K562 (cell line): ENCODE measurements around the gene RNASET2. TPM values are rescaled to one million over a fixed set of nuclear protein-coding genes. Genes with fewer than 3 reads are reported as not detected.

Experiments used
- ATAC-seq: fragments of 200-7000 bp; cut with Tn5 transposase; 3 replicates; pipeline ENCODE4 v1.9.1; 2020; ENCODE audit warnings: moderate library complexity
- BruUV-seq: library from RNA; stranded (reverse); fragments of 400-500 nt; replicated peaks from 2 replicates; lab custom pipeline; 2021; lab: Mats Ljungman, UMichigan
- CTCF ChIA-PET: fragments of 300-600 bp; formaldehyde crosslinking; extraction: SDS; loops from one replicate; lab custom pipeline; 2021; ENCODE audit warnings: low intra/inter-chr PET ratio; lab: Yijun Ruan, JAX
- POLR2A ChIA-PET: fragments of 300-600, 350-650 bp; sonication (Branson Sonifier 250); formaldehyde crosslinking; extraction: SDS; loops from one replicate; lab custom pipeline; 2021; ENCODE audit warnings: antibody characterized with exemption, inconsistent platforms; lab: Yijun Ruan, JAX
- DNase-seq, 4 experiments: peaks; one replicate each; pipeline versions ENCODE4 v3.0.0 to v3.0.0-alpha.2; 2011 to 2018; ENCODE audit warnings: low spot score in 3 of 4, mixed read lengths in 3 of 4; ENCODE audit errors: extremely low read depth in 1 of 4
- FAIRE-seq: peaks from 2 replicates; lab custom pipeline; 2011; peaks lifted over from hg19 to GRCh38; lab: Jason Lieb, UNC
- H2AFZ ChIP-seq: 2 replicates; pipeline ENCODE4 v1.6.0; 2011; ENCODE audit warnings: low read depth, low read length, control low read depth, inconsistent platforms
- H3K27ac ChIP-seq: fragments of 200-600 bp; 3 replicates; pipeline ENCODE4 v1.8.0; 2011; ENCODE audit warnings: low read depth, mild to moderate bottlenecking, control low read depth, inconsistent platforms, low read length, moderate library complexity, mixed read lengths; ENCODE audit errors: extremely low read depth
- H3K27me3 ChIP-seq, 2 experiments: fragments of 300-600 bp in 1 of 2; 2 replicates in 1 of 2; 3 replicates in 1 of 2; pipeline versions ENCODE4 v1.6.0 to v1.8.0; 2011; ENCODE audit warnings: inconsistent platforms in 2 of 2, low read length in 2 of 2, mild to moderate bottlenecking in 1 of 2, mixed read lengths in 1 of 2, moderate library complexity in 1 of 2; ENCODE audit not compliant: control insufficient read depth in 2 of 2, insufficient read depth in 2 of 2
- H3K36me3 ChIP-seq: fragments of 300-600 bp; 3 replicates; pipeline ENCODE4 v1.8.0; 2011; ENCODE audit warnings: mild to moderate bottlenecking, low read length, inconsistent platforms; ENCODE audit not compliant: control insufficient read depth, insufficient read depth
- H3K4me1 ChIP-seq, 2 experiments: fragments of 200-600 bp in 1 of 2; replicated peaks in 1 of 2; 2 replicates in 1 of 2; 3 replicates in 1 of 2; pipeline versions ENCODE4 v1.5.1 to v1.8.0; 2011; ENCODE audit warnings: inconsistent platforms in 2 of 2, low read length in 2 of 2, mild to moderate bottlenecking in 1 of 2, mixed read lengths in 1 of 2, moderate library complexity in 1 of 2; ENCODE audit not compliant: control insufficient read depth in 2 of 2, insufficient read depth in 2 of 2
- H3K4me2 ChIP-seq: 2 replicates; pipeline ENCODE4 v1.6.1; 2011; ENCODE audit warnings: low read length, control low read depth, inconsistent platforms, mixed read lengths; ENCODE audit not compliant: insufficient read depth
- H3K4me3 ChIP-seq: fragments of 200-600 bp; sonication (generic), shearing (Covaris generic); 2 replicates; pipeline ENCODE4 v1.5.1; 2016; ENCODE audit warnings: control low read depth, inconsistent platforms
- H3K79me2 ChIP-seq: fragments of 200-600 bp; 3 replicates; pipeline ENCODE4 v1.8.0; 2011; ENCODE audit warnings: low read length, inconsistent platforms; ENCODE audit not compliant: control insufficient read depth, insufficient read depth
- H3K9ac ChIP-seq, 2 experiments: 2 replicates each; pipeline versions ENCODE4 v1.6.0 to v1.6.1; 2011; ENCODE audit warnings: low read depth in 2 of 2, low read length in 2 of 2, control low read depth in 1 of 2, inconsistent platforms in 1 of 2, mild to moderate bottlenecking in 1 of 2, mixed read lengths in 1 of 2; ENCODE audit not compliant: insufficient read depth in 1 of 2
- H3K9me1 ChIP-seq: one replicate; pipeline ENCODE4 v1.6.0; 2011; ENCODE audit warnings: inconsistent platforms, mild to moderate bottlenecking, low read length, moderate library complexity; ENCODE audit not compliant: control insufficient read depth, insufficient read depth
- H3K9me3 ChIP-seq: replicated peaks from 2 replicates; pipeline ENCODE4 v1.5.1; 2011; ENCODE audit warnings: low read depth, low read length, inconsistent platforms; ENCODE audit not compliant: control insufficient read depth, insufficient read depth
- H4K20me1 ChIP-seq: replicated peaks from 2 replicates; pipeline ENCODE4 v1.6.1; 2011; ENCODE audit warnings: low read length, inconsistent platforms, mixed read lengths; ENCODE audit not compliant: control insufficient read depth, insufficient read depth
- CBX5 ChIP-seq: IDR thresholded peaks from 2 replicates; pipeline ENCODE4 v1.6.1; 2014; ENCODE audit warnings: low read depth, borderline replicate concordance
- CHD4 ChIP-seq: fragments of 200-600 bp; sonication (generic); IDR thresholded peaks from 3 replicates; pipeline ENCODE4 v1.6.1; 2012; ENCODE audit warnings: low read depth, mild to moderate bottlenecking, mixed read lengths, low read length, inconsistent platforms; ENCODE audit not compliant: insufficient read depth, insufficient replicate concordance, poor library complexity, severe bottlenecking
- DMBX1 ChIP-seq: fragments of 250-450 bp; sonication (Bioruptor Pico); IDR thresholded peaks from 2 replicates; pipeline ENCODE4 v1.8.0; 2022; ENCODE audit warnings: inconsistent platforms, mild to moderate bottlenecking, moderate library complexity, borderline replicate concordance
- MED1 ChIP-seq: sonication (generic); formaldehyde crosslinking; IDR thresholded peaks from 2 replicates; pipeline ENCODE4 v1.8.1; 2023; ENCODE audit warnings: missing genetic modification reagents, borderline replicate concordance
- NFIC ChIP-seq: fragments of 450-650 bp; IDR thresholded peaks from 2 replicates; pipeline ENCODE4 v1.6.1; 2017; ENCODE audit warnings: mild to moderate bottlenecking, inconsistent platforms
- SIN3A ChIP-seq, 2 experiments: fragments of 150-350 bp in 1 of 2; IDR thresholded peaks; 2 replicates each; pipeline ENCODE4 v1.6.1; 2011 to 2016; ENCODE audit warnings: borderline replicate concordance in 2 of 2, low read depth in 2 of 2, low read length in 2 of 2, mild to moderate bottlenecking in 2 of 2, moderate library complexity in 2 of 2; ENCODE audit not compliant: control insufficient read depth in 1 of 2
- SMARCE1 ChIP-seq: fragments of 450-650 bp; IDR thresholded peaks from 2 replicates; pipeline ENCODE4 v1.7.1; 2016; ENCODE audit warnings: mild to moderate bottlenecking
- SNIP1 ChIP-seq: fragments of 450-650 bp; IDR thresholded peaks from 2 replicates; pipeline ENCODE4 v1.7.1; 2017; ENCODE audit warnings: low read depth, mild to moderate bottlenecking
- SNRNP70 ChIP-seq: fragments of 200-400 bp; formaldehyde crosslinking; optimal IDR thresholded peaks from 2 replicates; pipeline ENCODE3; 2017; ENCODE audit warnings: low read depth, low read length
- TRIM24 ChIP-seq, 2 experiments: fragments of 450-650 bp; IDR thresholded peaks; 2 replicates each; pipeline ENCODE4 v1.6.1; 2016
- YBX1 ChIP-seq: fragments of 450-650 bp; IDR thresholded peaks from 2 replicates; pipeline ENCODE4 v1.7.1; 2016; ENCODE audit warnings: mild to moderate bottlenecking
- ZBED1 ChIP-seq: IDR thresholded peaks from 2 replicates; pipeline ENCODE4 v1.6.1; 2014
- ZNF146 ChIP-seq: IDR thresholded peaks from one replicate; pipeline ENCODE4 v1.6.1; 2018; ENCODE audit warnings: missing compliant biosample characterization; ENCODE audit not compliant: unreplicated experiment
- ZNF224 ChIP-seq: sonication (generic); formaldehyde crosslinking; IDR thresholded peaks from 2 replicates; pipeline ENCODE4 v1.8.0; 2022; ENCODE audit warnings: mild to moderate bottlenecking, missing genetic modification reagents
- ZNF586 ChIP-seq: fragments of 450-650 bp; formaldehyde crosslinking; conservative IDR thresholded peaks from 2 replicates; pipeline ENCODE4 v1.4.0; 2020; ENCODE audit warnings: mild to moderate bottlenecking, moderate library complexity
- ZNF766 ChIP-seq: fragments of 200-800 bp; sonication (Bioruptor generic); conservative IDR thresholded peaks from 2 replicates; pipeline ENCODE4 v1.6.1; 2016; ENCODE audit warnings: missing genetic modification characterization, missing compliant biosample characterization
- WGBS: fragments of 100-300 bp; shearing (Covaris generic); methylation state at CpG from one replicate; pipeline ENCODE4 v1.1.6; 2016; ENCODE audit warnings: low coverage, mixed read lengths; ENCODE audit not compliant: insufficient coverage; ENCODE audit errors: missing lambda C conversion rate; 5-methylcytosine and 5-hydroxymethylcytosine counted together
- in situ Hi-C: fragments of 300-500 bp; cut with MboI; formaldehyde crosslinking; loops from 4 replicates; pipeline ENCODE4 v1.15.0; 2018; ENCODE audit warnings: inconsistent platforms, mixed read lengths
- intact Hi-C: fragments of 100-400 bp; cut with micrococcal nuclease; formaldehyde crosslinking; loops from 2 replicates; pipeline ENCODE4 v1.14.2; 2022
- polyA plus RNA-seq, 8 experiments: library from polyadenylated mRNA; depleted of rRNA in 4 of 8; stranded (reverse) in 5 of 8; unstranded in 3 of 8; fragments of >200 nt; fragmentation: Nextera tagmentation in 2 of 8; fragmentation: Illumina TruSeq in 1 of 8; extraction: Ambion mirVana in 2 of 8; extraction: Trizol in 1 of 8; gene quantifications; 2 replicates each; pipeline versions ENCODE4 v1.2.1 to v1.2.3, GENCODE V29; 2011 to 2014; ENCODE audit warnings: inconsistent platforms in 1 of 8, missing spikeins in 1 of 8
- total RNA-seq, 7 experiments: library from RNA; depleted of rRNA in 6 of 7; stranded (reverse); fragments of >200 nt in 6 of 7; fragmentation: Illumina TruSeq in 2 of 7; extraction: Trizol in 2 of 7; gene quantifications; 2 replicates each; pipeline versions ENCODE4 v1.2.1 to v1.2.3, GENCODE V29; 2011 to 2021; ENCODE audit warnings: low replicate concordance in 1 of 7

RNASET2 gene
- total and polyA plus RNA-seq, 9 of the 15 experiments (the other 6 are each of a cell fraction or from before 2014, with no cell fraction given), result 7.4 to 141 (median 91.3) TPM

DNA sequence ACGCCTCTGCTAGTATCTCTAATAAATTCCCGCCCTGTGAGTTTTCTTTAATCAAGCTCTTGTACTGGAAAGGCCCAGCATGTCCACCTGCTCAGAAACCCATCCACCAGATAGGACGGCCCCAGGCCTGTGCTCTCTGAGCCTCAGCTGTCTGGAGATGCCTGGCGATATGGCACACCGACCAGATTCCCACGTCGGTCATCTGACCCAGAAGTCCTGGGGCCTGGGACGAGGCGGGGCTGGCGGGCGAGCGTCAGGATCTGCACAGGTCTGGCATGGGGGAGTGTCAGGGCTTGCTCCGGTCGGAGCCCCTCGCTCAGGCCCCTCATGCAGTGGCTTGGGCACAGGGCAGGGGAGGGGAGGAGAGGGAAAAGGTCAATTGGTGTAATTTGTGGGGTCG is 10.2 kb downstream of the RNASET2 start:
- no peaks in the 10 kb centered on the region for H3K27me3 ChIP-seq
- intact Hi-C loops (no loop called here), in situ Hi-C loops (no loop called here)
- no peak overlapping the region for H3K4me2 ChIP-seq
- ATAC-seq (no peak), DNase-seq (no peak), FAIRE-seq (no peak)
- TF ChIP-seq ZNF586 (no peak), TRIM24 (IDR thresholded peaks at IDR 0.05) (no peak), YBX1 (no peak), SNIP1 (no peak), SMARCE1 (no peak), ZNF766 (CRISPR knock-in tag) (no peak), MED1 (CRISPR knock-in tag) (no peak), DMBX1 (CRISPR knock-in tag) (no peak), SIN3A (IDR thresholded peaks at IDR 0.05; ENCODE audit: borderline replicate concordance in 2 of 2, control insufficient read depth in 1 of 2, low read depth in 2 of 2, low read length in 2 of 2) (no peak), CBX5 (no peak), CHD4 (no peak), NFIC (no peak), ZNF224 (no peak), SNRNP70 (no peak), ZNF146 (CRISPR knock-in tag) (no peak), ZBED1 (no peak)
- H3K4me1 ChIP-seq, result peaks cover 10 to 34% of the 10 kb centered on the region in 2 experiments
- ChIA-PET POLR2A (no interaction called here), CTCF (no interaction called here)
- peaks cover 2% of the 10 kb centered on the region for H3K9me1 ChIP-seq
- H3K36me3 ChIP-seq, result peaks cover 37% of the 10 kb centered on the region; the same call in 2 of the 3 replicates
- no peak overlapping the region for H3K27ac ChIP-seq
- no peak overlapping the region for H3K4me3 ChIP-seq
- no peaks in the 10 kb centered on the region for H3K79me2 ChIP-seq
- no TSS peak for BruUV-seq
- no peak overlapping the region for H2AFZ ChIP-seq
- H3K9me3 ChIP-seq, result no peaks in the 10 kb centered on the region; the same call in 1 of the 2 replicates
- 89% methylated on average over 15 of the region's 16 CpGs for WGBS
- no peaks in the 10 kb centered on the region; the same call in 1 of the 2 replicates for H4K20me1 ChIP-seq
- H3K9ac ChIP-seq, result no peak overlapping the region
